Astrocyte of the spinal cord (primary cell): ENCODE results near the gene BLCAP.
"Not testable (repeated sequence)": the region's sequence is repeated elsewhere in the genome, so short reads cannot be mapped to it uniquely, and the experiment has no call there.

Experiments used
- DNase-seq: peaks from one replicate; pipeline ENCODE4 v3.0.0; 2011; ENCODE audit warnings: low read depth, low spot score
- H3K4me3 ChIP-seq: 2 replicates; pipeline ENCODE4 v1.5.1; 2011; ENCODE audit warnings: low read depth, mild to moderate bottlenecking, low read length, moderate library complexity
- CTCF ChIP-seq: IDR thresholded peaks from 2 replicates; pipeline ENCODE4 v1.5.1; 2012; ENCODE audit warnings: low read depth, mild to moderate bottlenecking, low read length, inconsistent platforms
- in situ Hi-C: cut with HindIII; loops from 2 replicates; pipeline ENCODE4 v1.10.0; 2017; ENCODE audit warnings: low sequenced_read_pairs

BLCAP gene

GRCh38 chr20:37494796-37495195 is 32.9 kb downstream of the BLCAP start:
- in situ Hi-C loops: no loop called here
- no peak overlapping the region for H3K4me3 ChIP-seq
- no peak for DNase-seq
- TF ChIP-seq CTCF: no peak

- in situ Hi-C loops: no loop called here
- no peak for TF ChIP-seq CTCF
- H3K4me3 ChIP-seq: no peak overlapping the region
- no peak for DNase-seq
These were observed 33.4 kb downstream of the BLCAP start for GRCh38 chr20:37494301-37494700.

- no peak for DNase-seq
- TF ChIP-seq CTCF: no peak
- in situ Hi-C loops: no loop called here
- no peak overlapping the region for H3K4me3 ChIP-seq
These were observed 34.7 kb downstream of the BLCAP start for GRCh38 chr20:37492945-37493344.

- DNase-seq: no peak
- H3K4me3 ChIP-seq: no peak overlapping the region
- in situ Hi-C loops: no loop called here
- no peak for TF ChIP-seq CTCF
These were observed 35.5 kb downstream of the BLCAP start for GRCh38 chr20:37492096-37492625.

- in situ Hi-C loops: no loop called here
- no peak for DNase-seq
- H3K4me3 ChIP-seq: no peak overlapping the region
- TF ChIP-seq CTCF: no peak
These were observed 36.9 kb downstream of the BLCAP start for GRCh38 chr20:37490663-37491350.

GRCh38 chr20:37486209-37486608 is 41.5 kb downstream of the BLCAP start:
- DNase-seq, H3K4me3 ChIP-seq, in situ Hi-C loops: not testable (repeated sequence)

GRCh38 chr20:37484331-37484730 is 43.3 kb downstream of the BLCAP start:
- in situ Hi-C loops: no loop called here
- no peak for DNase-seq

More at GRCh38 chr20:37484331-37484730, 43.3 kb downstream of the BLCAP start:
- no peak for TF ChIP-seq CTCF
- no peak overlapping the region for H3K4me3 ChIP-seq
